ENCODE data around the gene ACO2. TPM values are rescaled to one million over a fixed set of nuclear protein-coding genes. Genes with fewer than 3 reads are reported as not detected.
"Not testable (repeated sequence)": the region's sequence is repeated elsewhere in the genome, so short reads cannot be mapped to it uniquely, and the experiment has no call there.

Gene ACO2
- polyA plus RNA-seq, 1 of the 3 experiments (the other 2 are of a cell fraction) = 47.0 TPM

DNA sequence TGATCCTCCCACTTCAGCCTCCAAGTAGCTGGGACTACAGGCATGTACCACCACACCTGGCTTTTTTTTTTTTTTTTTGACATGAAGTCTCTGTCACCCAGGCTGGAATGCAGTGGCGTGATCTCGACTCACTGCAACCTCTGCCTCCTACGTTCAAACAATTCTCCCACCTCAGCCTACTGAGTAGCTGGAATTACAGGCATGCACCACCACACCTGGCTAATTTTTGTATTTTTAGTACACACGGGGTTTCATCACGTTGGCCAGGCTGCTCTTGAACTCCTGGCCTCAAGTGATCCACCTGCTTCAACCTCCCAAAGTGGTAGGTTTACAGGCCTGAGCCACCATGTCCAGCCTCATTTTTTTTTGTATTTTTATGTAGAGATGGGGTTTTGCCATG, 28.4 kb upstream of the ACO2 start:
- H3K4me1 ChIP-seq (ENCODE audit: control insufficient read depth in 1 of 2, insufficient read depth in 2 of 2, low read depth in 1 of 2, low read length in 1 of 2); POLR2A ChIA-PET; H3K9ac ChIP-seq; H3K4me3 ChIP-seq (ENCODE audit: low read depth in 2 of 2, low read length in 1 of 2); H3K9me2 ChIP-seq; H3K9me3 ChIP-seq; H3K27me3 ChIP-seq (ENCODE audit: insufficient read depth); H3K4me2 ChIP-seq; H3F3A ChIP-seq (replicated peaks; ENCODE audit: insufficient read depth); H2AFZ ChIP-seq (ENCODE audit: low read depth); CTCF ChIA-PET; H3K27ac ChIP-seq (ENCODE audit: low read depth in 2 of 2, low read length in 1 of 2); DNase-seq: not testable (repeated sequence)
- 98% methylated on average over 5 of the region's 5 CpGs for WGBS (ENCODE audit: low lambda C conversion rate)
- Histone ChIP-seq H3K79me2 (ENCODE audit: insufficient read depth) (peaks cover 94% of the 10 kb centered on the region), H3K36me3 (replicated peaks in 1 of 2; ENCODE audit: control insufficient read depth in 1 of 2, insufficient read depth in 2 of 2, low read length in 1 of 2) (peaks cover 8 to 19% of the 10 kb centered on the region in 2 experiments), H4K20me1 (ENCODE audit: insufficient read depth) (peaks cover 55% of the 10 kb centered on the region)

GRCh38 chr22:41442240-41442792, 26.6 kb upstream of the ACO2 start:
- Histone ChIP-seq H3K79me2 (ENCODE audit: insufficient read depth) (peaks cover 87% of the 10 kb centered on the region), H3K27me3 (ENCODE audit: insufficient read depth) (no peaks in the 10 kb centered on the region), H3K4me2 (no peak overlapping the region), H3K27ac (ENCODE audit: low read depth in 2 of 2, low read length in 1 of 2) (no peak overlapping the region), H3K9me3 (no peaks in the 10 kb centered on the region), H4K20me1 (ENCODE audit: insufficient read depth) (peaks cover 37% of the 10 kb centered on the region; the same call in 1 of the 2 replicates), H3K9ac (no peak overlapping the region), H3K36me3 (replicated peaks in 1 of 2; ENCODE audit: control insufficient read depth in 1 of 2, insufficient read depth in 2 of 2, low read length in 1 of 2) (peaks cover 7 to 8% of the 10 kb centered on the region in 2 experiments), H3K9me2 (no peaks in the 10 kb centered on the region), H3K4me1 (ENCODE audit: control insufficient read depth in 1 of 2, insufficient read depth in 2 of 2, low read depth in 1 of 2, low read length in 1 of 2) (no peaks in the 10 kb centered on the region; a peak in 1 of 4 replicates), H2AFZ (ENCODE audit: low read depth) (no peak overlapping the region), H3K4me3 (ENCODE audit: low read depth in 2 of 2, low read length in 1 of 2) (no peak overlapping the region), H3F3A (replicated peaks; ENCODE audit: insufficient read depth) (no peaks in the 10 kb centered on the region)
- TF ChIP-seq GATA2 (CRISPR knock-in tag; IDR thresholded peaks at IDR 0.05) (no peak), NFIC (IDR thresholded peaks at IDR 0.05; ENCODE audit: borderline replicate concordance) (no peak), GABPA (IDR thresholded peaks at IDR 0.05; ENCODE audit: low read depth) (no peak), EP300 (IDR thresholded peaks at IDR 0.05; ENCODE audit: borderline replicate concordance in 1 of 2, low read depth in 1 of 2, low read length in 1 of 2) (no peak), MEF2A (IDR thresholded peaks at IDR 0.05; ENCODE audit: borderline replicate concordance, low read depth) (no peak), YY1 (IDR thresholded peaks at IDR 0.05; ENCODE audit: low read depth) (no peak), RFX5 (IDR thresholded peaks at IDR 0.05; ENCODE audit: low read length) (no peak), JUND (IDR thresholded peaks at IDR 0.05) (no peak), FOSL2 (IDR thresholded peaks at IDR 0.05; ENCODE audit: borderline replicate concordance, low read depth) (no peak), SMC3 (IDR thresholded peaks at IDR 0.05; ENCODE audit: low read depth, low read length) (no peak), FOXM1 (IDR thresholded peaks at IDR 0.05; ENCODE audit: low read depth) (no peak), TEAD4 (IDR thresholded peaks at IDR 0.05; ENCODE audit: borderline replicate concordance, insufficient read depth) (no peak), POLR2AphosphoS5 (IDR thresholded peaks at IDR 0.05; ENCODE audit: low read depth, low read length) (no peak), FOXJ3 (CRISPR knock-in tag; IDR thresholded peaks at IDR 0.05) (no peak), MXI1 (IDR thresholded peaks at IDR 0.05; ENCODE audit: low read depth, low read length) (no peak), EZH2phosphoT487 (IDR thresholded peaks at IDR 0.05; ENCODE audit: borderline replicate concordance, low read depth) (no peak), TCF12 (IDR thresholded peaks at IDR 0.05) (no peak)
- TF ChIP-seq, protein P1, sequence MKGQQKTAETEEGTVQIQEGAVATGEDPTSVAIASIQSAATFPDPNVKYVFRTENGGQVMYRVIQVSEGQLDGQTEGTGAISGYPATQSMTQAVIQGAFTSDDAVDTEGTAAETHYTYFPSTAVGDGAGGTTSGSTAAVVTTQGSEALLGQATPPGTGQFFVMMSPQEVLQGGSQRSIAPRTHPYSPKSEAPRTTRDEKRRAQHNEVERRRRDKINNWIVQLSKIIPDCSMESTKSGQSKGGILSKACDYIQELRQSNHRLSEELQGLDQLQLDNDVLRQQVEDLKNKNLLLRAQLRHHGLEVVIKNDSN (IDR thresholded peaks at IDR 0.05; ENCODE audit: borderline replicate concordance, low read depth) = no peak
- TF ChIP-seq, protein P2, sequence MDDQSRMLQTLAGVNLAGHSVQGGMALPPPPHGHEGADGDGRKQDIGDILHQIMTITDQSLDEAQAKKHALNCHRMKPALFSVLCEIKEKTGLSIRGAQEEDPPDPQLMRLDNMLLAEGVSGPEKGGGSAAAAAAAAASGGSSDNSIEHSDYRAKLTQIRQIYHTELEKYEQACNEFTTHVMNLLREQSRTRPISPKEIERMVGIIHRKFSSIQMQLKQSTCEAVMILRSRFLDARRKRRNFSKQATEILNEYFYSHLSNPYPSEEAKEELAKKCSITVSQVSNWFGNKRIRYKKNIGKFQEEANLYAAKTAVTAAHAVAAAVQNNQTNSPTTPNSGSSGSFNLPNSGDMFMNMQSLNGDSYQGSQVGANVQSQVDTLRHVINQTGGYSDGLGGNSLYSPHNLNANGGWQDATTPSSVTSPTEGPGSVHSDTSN (IDR thresholded peaks at IDR 0.05) = no peak
- TF ChIP-seq, protein P3, sequence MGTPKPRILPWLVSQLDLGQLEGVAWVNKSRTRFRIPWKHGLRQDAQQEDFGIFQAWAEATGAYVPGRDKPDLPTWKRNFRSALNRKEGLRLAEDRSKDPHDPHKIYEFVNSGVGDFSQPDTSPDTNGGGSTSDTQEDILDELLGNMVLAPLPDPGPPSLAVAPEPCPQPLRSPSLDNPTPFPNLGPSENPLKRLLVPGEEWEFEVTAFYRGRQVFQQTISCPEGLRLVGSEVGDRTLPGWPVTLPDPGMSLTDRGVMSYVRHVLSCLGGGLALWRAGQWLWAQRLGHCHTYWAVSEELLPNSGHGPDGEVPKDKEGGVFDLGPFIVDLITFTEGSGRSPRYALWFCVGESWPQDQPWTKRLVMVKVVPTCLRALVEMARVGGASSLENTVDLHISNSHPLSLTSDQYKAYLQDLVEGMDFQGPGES (IDR thresholded peaks at IDR 0.05; ENCODE audit: low read depth, low read length) = no peak
- CTCF ChIA-PET = no interaction called here
- DNase-seq = no peak
- POLR2A ChIA-PET = no interaction called here
- WGBS (ENCODE audit: low lambda C conversion rate) = 92% methylated on average over 2 of the region's 2 CpGs
